Measurements from ENCODE around the gene FCN2. TPM values are rescaled to one million over a fixed set of nuclear protein-coding genes. Genes with fewer than 3 reads are reported as not detected.

The FCN2 gene
- polyA plus RNA-seq, 1 donor (not counting 4 experiments of a cell fraction or from before 2014, with no cell fraction given): not detected

DNA sequence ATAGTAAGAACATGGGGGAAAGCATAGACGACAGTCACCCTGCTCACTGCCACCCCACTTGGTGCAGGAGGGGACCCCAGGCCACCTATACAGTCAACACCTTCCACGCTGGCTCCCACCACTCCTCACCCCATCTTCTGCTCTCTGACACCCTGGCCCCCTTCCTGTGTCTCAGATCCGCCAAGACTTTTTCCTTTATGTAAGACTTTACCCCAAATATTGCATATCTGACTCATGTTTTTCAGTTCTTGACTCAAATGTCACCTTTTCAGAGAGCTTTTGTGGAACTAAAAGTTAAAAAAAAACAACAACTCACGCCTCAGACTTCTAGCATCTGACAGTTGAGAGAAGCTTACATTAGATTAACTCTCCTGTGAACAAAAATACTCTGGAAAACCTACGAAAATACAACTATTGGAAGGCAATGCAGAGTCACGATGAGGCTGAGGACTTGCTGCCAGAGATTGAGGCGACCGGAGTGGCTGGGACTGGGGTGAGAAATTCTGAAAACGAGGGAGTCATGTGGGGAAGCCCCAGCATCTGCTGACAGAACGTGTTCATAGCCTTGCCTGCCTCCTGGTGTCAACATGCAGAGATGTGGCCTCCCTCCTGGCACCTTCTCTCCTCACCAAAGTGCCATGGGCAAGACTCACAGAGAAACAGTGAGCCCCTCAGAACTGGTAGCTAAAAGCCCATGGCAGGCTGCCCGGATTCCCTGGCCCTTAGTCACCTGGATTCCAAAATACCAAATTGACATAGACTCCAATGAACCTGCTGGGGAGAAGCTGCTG, 22.4 kb upstream of the FCN2 start:
- Histone ChIP-seq H3K36me3 (ENCODE audit: control insufficient read depth in 2 of 2, extremely low read depth in 1 of 2, insufficient read depth in 2 of 2, low read length in 2 of 2) (no peaks in the 10 kb centered on the region), H3K27ac (ENCODE audit: control insufficient read depth, insufficient read depth, low read length) (no peak overlapping the region), H3K9me3 (ENCODE audit: control insufficient read depth, low read depth, low read length) (peaks cover 3% of the 10 kb centered on the region), H2AFZ (ENCODE audit: control insufficient read depth, low read length) (no peak overlapping the region), H3K79me2 (ENCODE audit: control insufficient read depth, insufficient read depth, low read length) (no peaks in the 10 kb centered on the region), H3K9ac (ENCODE audit: control insufficient read depth, extremely low read depth, insufficient read depth, low read length) (no peak overlapping the region), H3K4me3 (ENCODE audit: control insufficient read depth in 2 of 3, extremely low read depth in 1 of 3, insufficient read depth in 2 of 3, low read depth in 1 of 3, low read length in 3 of 3) (no peak overlapping the region), H3K4me1 (ENCODE audit: control insufficient read depth, extremely low read depth, insufficient read depth, low read length) (peaks cover 11% of the 10 kb centered on the region), H3K27me3 (ENCODE audit: control insufficient read depth, extremely low read depth, insufficient read depth, low read length) (peaks cover 33% of the 10 kb centered on the region), H3K9me1 (ENCODE audit: control insufficient read depth, extremely low read depth, insufficient read depth, low read length) (no peaks in the 10 kb centered on the region), H4K20me1 (ENCODE audit: control insufficient read depth, extremely low read depth, insufficient read depth, low read length) (no peaks in the 10 kb centered on the region), H3K4me2 (ENCODE audit: control insufficient read depth, extremely low read depth, insufficient read depth, low read depth, low read length) (peak overlapping the region; percentile 27)
- dilution Hi-C loops (cut with MboI; ENCODE audit: extremely low pct_ligation_motif_present, low sequenced_read_pairs): no loop called here
- FAIRE-seq: no peak
- peak; percentile 9 for DNase-seq (ENCODE audit: low read depth, low spot score)
- TF ChIP-seq CTCF (optimal IDR thresholded peaks at IDR 0.05 in 1 of 3, IDR thresholded peaks at IDR 0.05 in 1 of 3, conservative IDR thresholded peaks at IDR 0.05 in 1 of 3; ENCODE audit: extremely low read depth in 1 of 3, insufficient read depth in 2 of 3, low read length in 3 of 3): peak; percentile 26 to 66 (median 52)
- no peak for TF ChIP-seq EZH2 (IDR thresholded peaks at IDR 0.05; ENCODE audit: low read length)

- H3K4me3 ChIP-seq (ENCODE audit: control insufficient read depth in 2 of 3, extremely low read depth in 1 of 3, insufficient read depth in 2 of 3, low read depth in 1 of 3, low read length in 3 of 3): no peak overlapping the region
- dilution Hi-C loops (cut with MboI; ENCODE audit: extremely low pct_ligation_motif_present, low sequenced_read_pairs): no loop called here
- FAIRE-seq: no peak
Observed at GRCh38 chr9:134860510-134860909, 20.1 kb upstream of the FCN2 start.

More at GRCh38 chr9:134860510-134860909, 20.1 kb upstream of the FCN2 start:
- TF ChIP-seq EZH2 (IDR thresholded peaks at IDR 0.05; ENCODE audit: low read length) (no peak), CTCF (optimal IDR thresholded peaks at IDR 0.05 in 1 of 3, IDR thresholded peaks at IDR 0.05 in 1 of 3, conservative IDR thresholded peaks at IDR 0.05 in 1 of 3; ENCODE audit: extremely low read depth in 1 of 3, insufficient read depth in 2 of 3, low read length in 3 of 3) (no peak)
- H3K27ac ChIP-seq (ENCODE audit: control insufficient read depth, insufficient read depth, low read length): no peak overlapping the region
- H3K4me1 ChIP-seq (ENCODE audit: control insufficient read depth, extremely low read depth, insufficient read depth, low read length): peaks cover 11% of the 10 kb centered on the region
- H3K9me1 ChIP-seq (ENCODE audit: control insufficient read depth, extremely low read depth, insufficient read depth, low read length): no peaks in the 10 kb centered on the region
- H3K27me3 ChIP-seq (ENCODE audit: control insufficient read depth, extremely low read depth, insufficient read depth, low read length): peaks cover 11% of the 10 kb centered on the region
- H3K9me3 ChIP-seq (ENCODE audit: control insufficient read depth, low read depth, low read length): peaks cover 3% of the 10 kb centered on the region
- no peak overlapping the region for H3K4me2 ChIP-seq (ENCODE audit: control insufficient read depth, extremely low read depth, insufficient read depth, low read depth, low read length)
- no peaks in the 10 kb centered on the region for H3K79me2 ChIP-seq (ENCODE audit: control insufficient read depth, insufficient read depth, low read length)
- no peaks in the 10 kb centered on the region for H4K20me1 ChIP-seq (ENCODE audit: control insufficient read depth, extremely low read depth, insufficient read depth, low read length)
- H3K36me3 ChIP-seq (ENCODE audit: control insufficient read depth in 2 of 2, extremely low read depth in 1 of 2, insufficient read depth in 2 of 2, low read length in 2 of 2): no peaks in the 10 kb centered on the region
- DNase-seq (ENCODE audit: low read depth, low spot score): no peak
- H2AFZ ChIP-seq (ENCODE audit: control insufficient read depth, low read length): no peak overlapping the region
- H3K9ac ChIP-seq (ENCODE audit: control insufficient read depth, extremely low read depth, insufficient read depth, low read length): no peak overlapping the region

Measured in keratinocyte (primary cell).